B cell (primary cell): ENCODE data around the gene QSOX2. TPM values are rescaled to one million over a fixed set of nuclear protein-coding genes. Genes with fewer than 3 reads are reported as not detected.

Experiments
- ATAC-seq: fragments of 200-7000 bp; cut with Tn5 transposase; one replicate; pipeline ENCODE4 v1.10.0; 2021; ENCODE audit warnings: low read depth, mild to moderate bottlenecking, moderate number of reproducible peaks, moderate library complexity
- CTCF ChIA-PET: fragments of 350-600 bp; sonication (Branson Sonifier 250); formaldehyde crosslinking; loops from one replicate; lab custom pipeline; 2021; ENCODE audit warnings: antibody characterized with exemption, inconsistent platforms; lab: Charles Lee
- POLR2A ChIA-PET: fragments of 350-600 bp; sonication (Branson Sonifier 250); formaldehyde crosslinking; loops from one replicate; lab custom pipeline; 2021; ENCODE audit warnings: antibody characterized with exemption; lab: Charles Lee
- DNase-seq: peaks from one replicate; pipeline ENCODE4 v3.0.0; 2013
- H2AFZ ChIP-seq: 2 replicates; pipeline ENCODE4 v1.6.1; 2012; ENCODE audit warnings: mild to moderate bottlenecking, low read depth, low read length; ENCODE audit not compliant: insufficient read depth, poor library complexity, severe bottlenecking
- H3K27ac ChIP-seq, 2 donors: 1 replicate in 1 of 2; 2 replicates in 1 of 2; pipeline ENCODE4 v1.5.1; 2012 to 2013; ENCODE audit warnings: low read length in 2 of 2, mild to moderate bottlenecking in 2 of 2, moderate library complexity in 1 of 2
- H3K27me3 ChIP-seq, 4 experiments: fragments of 200-600 bp in 1 of 4; sonication (generic) in 1 of 4; replicated peaks in 1 of 4; 1 replicate in 2 of 4; 2 replicates in 2 of 4; pipeline versions ENCODE4 v1.6.1 to v1.7.0; 2013 to 2016; ENCODE audit warnings: low read length in 3 of 4, mild to moderate bottlenecking in 2 of 4, mixed read lengths in 1 of 4, moderate library complexity in 1 of 4; ENCODE audit not compliant: insufficient read depth in 4 of 4, control insufficient read depth in 3 of 4; ENCODE audit errors: control extremely low read depth in 1 of 4
- H3K36me3 ChIP-seq, 2 experiments: replicated peaks in 1 of 2; 1 replicate in 1 of 2; 2 replicates in 1 of 2; pipeline versions ENCODE4 v1.6.1 to v1.7.1; 2013; ENCODE audit warnings: low read length in 1 of 2; ENCODE audit not compliant: insufficient read depth in 2 of 2, control insufficient read depth in 1 of 2; ENCODE audit errors: control extremely low read depth in 1 of 2, extremely low read depth in 1 of 2
- H3K4me1 ChIP-seq, 2 donors: fragments of 200-600 bp in 1 of 2; sonication (generic) in 1 of 2; 1 replicate in 1 of 2; 2 replicates in 1 of 2; pipeline versions ENCODE4 v1.5.1 to v1.6.1; 2013 to 2017; ENCODE audit warnings: low read length in 2 of 2; ENCODE audit not compliant: control insufficient read depth in 2 of 2, insufficient read depth in 2 of 2
- H3K4me2 ChIP-seq: replicated peaks from 2 replicates; pipeline ENCODE3; 2012; ENCODE audit warnings: mild to moderate bottlenecking, low read depth, low read length; ENCODE audit not compliant: poor library complexity, severe bottlenecking
- H3K4me3 ChIP-seq, 5 experiments: fragments of 200-600 bp in 1 of 5; sonication (generic) in 1 of 5; 1 replicate in 3 of 5; 2 replicates in 2 of 5; pipeline versions ENCODE4 v1.5.1 to v1.7.0; 2011 to 2016; ENCODE audit warnings: low read length in 4 of 5, mild to moderate bottlenecking in 4 of 5, low read depth in 2 of 5, control low read depth in 1 of 5, moderate library complexity in 1 of 5; ENCODE audit not compliant: insufficient read depth in 1 of 5; ENCODE audit errors: control extremely low read depth in 1 of 5, extremely low read depth in 1 of 5
- H3K79me2 ChIP-seq: fragments of 200-600 bp; sonication (generic); one replicate; pipeline ENCODE4 v1.6.0; 2016; ENCODE audit warnings: low read length; ENCODE audit not compliant: control insufficient read depth, insufficient read depth
- H3K9ac ChIP-seq: fragments of 200-600 bp; sonication (generic); 2 replicates; pipeline ENCODE4 v1.6.1; 2017; ENCODE audit warnings: mild to moderate bottlenecking, low read length, moderate library complexity
- H3K9me3 ChIP-seq, 3 donors: one replicate each; pipeline versions ENCODE4 v1.6.1 to v1.7.1; 2013; ENCODE audit warnings: low read length in 2 of 3; ENCODE audit not compliant: control insufficient read depth in 2 of 3, insufficient read depth in 1 of 3; ENCODE audit errors: control extremely low read depth in 1 of 3
- H4K20me1 ChIP-seq: 2 replicates; pipeline ENCODE4 v1.6.0; 2012; ENCODE audit warnings: mild to moderate bottlenecking, low read length; ENCODE audit not compliant: insufficient read depth, control insufficient read depth, poor library complexity, severe bottlenecking
- H3K27ac Mint-ChIP-seq: one replicate; pipeline ENCODE4 v1.8.0; 2021; ENCODE audit warnings: mixed read lengths
- H3K27me3 Mint-ChIP-seq: one replicate; pipeline ENCODE4 v1.8.0; 2021; ENCODE audit warnings: mixed read lengths
- H3K4me1 Mint-ChIP-seq: one replicate; pipeline ENCODE4 v1.8.0; 2021; ENCODE audit warnings: mixed read lengths
- H3K4me3 Mint-ChIP-seq: one replicate; pipeline ENCODE4 v1.8.0; 2021; ENCODE audit warnings: mixed read lengths
- H3K9me3 Mint-ChIP-seq: one replicate; pipeline ENCODE4 v1.8.0; 2022; ENCODE audit warnings: mixed read lengths; ENCODE audit not compliant: insufficient read depth
- EZH2 ChIP-seq: IDR thresholded peaks from 2 replicates; pipeline ENCODE4 v1.6.1; 2012; ENCODE audit warnings: borderline replicate concordance, low read depth, mild to moderate bottlenecking, moderate library complexity, low read length; ENCODE audit not compliant: insufficient read depth, poor library complexity, severe bottlenecking
- WGBS: methylation state at CpG from one replicate; pipeline ENCODE4 v1.1.5; 2013; ENCODE audit warnings: missing lambda C conversion rate; ENCODE audit not compliant: insufficient coverage; 5-methylcytosine and 5-hydroxymethylcytosine counted together
- intact Hi-C: fragments of 100-400 bp; cut with micrococcal nuclease; formaldehyde crosslinking; loops from one replicate; pipeline ENCODE4 v1.10.0; 2022
- polyA plus RNA-seq: library from polyadenylated mRNA; depleted of rRNA; stranded (reverse); fragments of >200 nt; gene quantifications from 2 replicates; pipeline ENCODE4 v1.2.3, GENCODE V29; 2012
- total RNA-seq, 2 donors: library from RNA; stranded (reverse); fragments of 120-200 nt in 1 of 2; gene quantifications; 1 replicate in 1 of 2; 2 replicates in 1 of 2; pipeline versions ENCODE4 v1.2.3 to v1.2.4, GENCODE V29; 2013 to 2022
- TF ChIP-seq, protein P1 (sequence below): fragments of 200-600 bp; IDR thresholded peaks from one replicate; pipeline ENCODE4 v1.8.0; 2022; ENCODE audit warnings: antibody characterized with exemption, mild to moderate bottlenecking

QSOX2 gene
- total and polyA plus RNA-seq, 2 donors (not counting 1 experiment from before 2014, with no cell fraction given), result 62.9 to 139 TPM

DNA sequence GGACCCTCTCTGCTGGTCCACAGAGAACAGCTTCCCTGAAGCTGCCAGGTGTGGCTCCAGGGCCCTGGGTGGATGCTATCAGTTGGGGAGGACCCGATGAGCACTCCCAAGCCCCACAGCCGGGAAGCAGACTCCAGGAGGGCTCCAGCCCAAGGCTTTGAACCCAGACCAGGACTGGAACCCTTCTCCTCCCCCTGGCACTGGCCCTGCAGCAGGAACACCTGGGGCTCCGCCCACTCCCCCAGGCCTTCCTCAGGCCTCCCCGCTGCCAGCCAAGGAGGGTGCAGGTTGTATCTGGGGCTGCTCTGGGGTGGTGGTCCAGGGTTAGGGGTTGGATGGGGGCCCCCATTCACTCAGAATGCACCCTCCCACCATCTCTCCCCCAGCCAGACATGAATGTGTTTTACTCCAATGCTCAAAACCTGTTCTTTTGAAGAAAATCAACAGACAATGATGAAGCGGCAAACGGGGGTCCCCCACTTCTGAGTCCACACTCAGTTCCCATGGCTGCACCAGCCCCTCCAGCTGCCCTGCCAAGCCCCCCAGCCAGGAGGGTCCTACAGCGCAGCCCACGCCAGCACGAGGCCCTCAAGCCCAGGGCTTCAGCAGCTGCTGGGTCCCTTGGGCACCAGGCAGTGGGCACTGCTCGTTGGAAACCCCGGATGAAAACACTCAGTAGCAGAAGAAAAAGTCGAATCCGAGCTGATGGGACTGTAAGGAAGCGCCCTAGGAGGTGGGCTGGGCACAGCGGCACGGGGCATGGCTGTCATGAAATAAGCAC is 35.1 kb upstream of the QSOX2 start:
- 78% methylated on average over 14 of the region's 16 CpGs for WGBS
- H3K27me3 Mint-ChIP-seq, result peaks cover 2% of the 10 kb centered on the region
- H3K27ac Mint-ChIP-seq, result no peak overlapping the region
- peaks cover 0 to 7% (median 0%) of the 10 kb centered on the region in 3 donors for H3K9me3 ChIP-seq
- H3K27me3 ChIP-seq, result no peaks in the 10 kb centered on the region
- no peak overlapping the region for H3K4me3 Mint-ChIP-seq
- no peak overlapping the region for H3K4me3 ChIP-seq
- H3K79me2 ChIP-seq, result no peaks in the 10 kb centered on the region
- H3K9me3 Mint-ChIP-seq, result no peaks in the 10 kb centered on the region
- ATAC-seq (no peak), DNase-seq (no peak)
- peaks cover 18 to 25% of the 10 kb centered on the region in 2 donors for H3K4me1 ChIP-seq
- ChIA-PET CTCF (interaction anchor here (1.8 to 6.2 kb wide), 2 partner anchors 13 to 112 kb away, joined by 6 to 103 read pairs; no protein-coding TSS in a partner anchor), POLR2A (no interaction called here)
- intact Hi-C loops, result no loop called here
- no peak for TF ChIP-seq EZH2
- TF ChIP-seq, protein P1, sequence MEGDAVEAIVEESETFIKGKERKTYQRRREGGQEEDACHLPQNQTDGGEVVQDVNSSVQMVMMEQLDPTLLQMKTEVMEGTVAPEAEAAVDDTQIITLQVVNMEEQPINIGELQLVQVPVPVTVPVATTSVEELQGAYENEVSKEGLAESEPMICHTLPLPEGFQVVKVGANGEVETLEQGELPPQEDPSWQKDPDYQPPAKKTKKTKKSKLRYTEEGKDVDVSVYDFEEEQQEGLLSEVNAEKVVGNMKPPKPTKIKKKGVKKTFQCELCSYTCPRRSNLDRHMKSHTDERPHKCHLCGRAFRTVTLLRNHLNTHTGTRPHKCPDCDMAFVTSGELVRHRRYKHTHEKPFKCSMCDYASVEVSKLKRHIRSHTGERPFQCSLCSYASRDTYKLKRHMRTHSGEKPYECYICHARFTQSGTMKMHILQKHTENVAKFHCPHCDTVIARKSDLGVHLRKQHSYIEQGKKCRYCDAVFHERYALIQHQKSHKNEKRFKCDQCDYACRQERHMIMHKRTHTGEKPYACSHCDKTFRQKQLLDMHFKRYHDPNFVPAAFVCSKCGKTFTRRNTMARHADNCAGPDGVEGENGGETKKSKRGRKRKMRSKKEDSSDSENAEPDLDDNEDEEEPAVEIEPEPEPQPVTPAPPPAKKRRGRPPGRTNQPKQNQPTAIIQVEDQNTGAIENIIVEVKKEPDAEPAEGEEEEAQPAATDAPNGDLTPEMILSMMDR, result no peak
- no peak overlapping the region for H2AFZ ChIP-seq
- no peak overlapping the region for H3K9ac ChIP-seq
- H3K4me1 Mint-ChIP-seq, result peaks cover 23% of the 10 kb centered on the region
- no peak overlapping the region for H3K4me2 ChIP-seq
- no peak overlapping the region for H3K27ac ChIP-seq
- no peaks in the 10 kb centered on the region for H3K36me3 ChIP-seq
- H4K20me1 ChIP-seq, result no peaks in the 10 kb centered on the region

- Histone ChIP-seq H4K20me1 (no peaks in the 10 kb centered on the region), H3K9ac (no peak overlapping the region), H3K4me2 (no peak overlapping the region), H3K4me3 (no peak overlapping the region), H3K79me2 (no peaks in the 10 kb centered on the region), H3K9me3 (peaks cover 0 to 7% (median 0%) of the 10 kb centered on the region in 3 donors), H3K36me3 (no peaks in the 10 kb centered on the region), H2AFZ (no peak overlapping the region), H3K27me3 (no peaks in the 10 kb centered on the region), H3K27ac (no peak overlapping the region), H3K4me1 (peaks cover 18 to 25% of the 10 kb centered on the region in 2 donors)
- Mint-ChIP-seq H3K9me3 (no peaks in the 10 kb centered on the region), H3K4me1 (peaks cover 23% of the 10 kb centered on the region), H3K27ac (no peak overlapping the region), H3K4me3 (no peak overlapping the region), H3K27me3 (peaks cover 6% of the 10 kb centered on the region)
- ChIA-PET CTCF (interaction anchor here (1.5 to 2.1 kb wide), 2 partner anchors 12 to 109 kb away, joined by 9 read pairs; no protein-coding TSS in a partner anchor), POLR2A (no interaction called here)
- intact Hi-C loops, result no loop called here
- DNase-seq, result no peak
- no peak for ATAC-seq
- 83% methylated on average over 3 of the region's 6 CpGs for WGBS
- TF ChIP-seq, protein P1, result no peak
- TF ChIP-seq EZH2, result no peak
Observed at GRCh38 chr9:136279471-136279870, 33.9 kb upstream of the QSOX2 start.
